ENCODE results near the gene TFB2M. TPM values are rescaled to one million over a fixed set of nuclear protein-coding genes. Genes with fewer than 3 reads are reported as not detected.

TFB2M gene
- total RNA-seq, 1 experiment from 2014 or later: 26.3 TPM

DNA sequence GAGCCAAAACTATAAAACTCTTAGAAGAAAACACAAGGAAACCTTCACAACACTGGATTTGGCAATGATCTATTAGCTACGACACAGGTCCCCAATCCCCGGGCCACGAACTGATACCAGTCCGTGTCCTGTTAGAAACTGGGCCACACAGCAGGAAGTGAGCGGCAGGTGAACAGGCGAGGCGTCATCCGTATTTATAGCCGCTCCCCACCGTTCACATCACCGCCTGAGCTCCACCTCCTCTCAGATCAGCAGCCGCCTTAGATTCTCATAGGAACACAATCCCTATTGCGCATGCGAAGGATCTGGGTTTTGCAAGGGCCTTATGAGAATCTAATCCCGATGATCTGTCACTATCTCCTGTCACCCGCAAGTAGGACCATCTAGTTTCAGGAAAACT, 11.9 kb downstream of the TFB2M start:
- no peak for DNase-seq (ENCODE audit: low spot score)

DNA sequence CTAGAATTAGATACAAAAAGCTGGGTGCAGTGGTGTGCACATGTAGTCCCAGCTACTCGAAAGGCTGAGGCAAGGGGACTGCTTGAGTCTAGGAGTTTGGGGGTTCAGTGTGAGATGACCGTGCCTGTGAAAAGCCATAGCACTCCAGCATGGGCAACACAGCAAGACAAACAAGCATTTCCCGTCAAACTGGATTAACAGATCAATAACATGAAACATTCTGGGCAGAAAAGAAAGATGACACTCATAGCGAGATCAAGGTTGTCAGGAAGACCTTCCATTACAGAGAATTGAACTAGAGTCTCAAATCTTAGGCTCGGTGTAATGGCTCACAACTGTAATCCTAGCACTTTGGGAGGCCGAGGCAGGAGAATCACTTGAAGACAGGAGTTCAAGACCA, 14.0 kb downstream of the TFB2M start:
- no peak for DNase-seq (ENCODE audit: low spot score)

DNA sequence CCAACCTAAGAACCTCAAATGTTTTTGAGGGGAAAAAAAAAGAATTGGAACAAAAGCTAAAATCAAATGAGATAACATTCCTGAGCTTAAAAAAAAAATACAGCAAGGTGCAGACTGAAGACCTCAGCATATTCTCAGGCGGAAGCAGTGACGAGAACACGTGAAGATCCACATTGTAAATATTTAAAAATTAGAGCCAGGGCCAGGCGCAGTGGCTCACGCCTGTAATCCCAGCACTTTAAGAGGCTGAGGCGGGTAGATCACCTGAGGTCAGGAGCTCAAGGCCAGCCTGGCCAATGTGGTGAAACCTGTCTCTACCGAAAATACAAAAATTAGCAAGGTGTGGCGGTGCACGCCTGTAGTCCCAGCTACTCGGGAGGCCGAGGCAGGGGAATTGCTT, 15.7 kb downstream of the TFB2M start:
- no peak for DNase-seq (ENCODE audit: low spot score)

DNA sequence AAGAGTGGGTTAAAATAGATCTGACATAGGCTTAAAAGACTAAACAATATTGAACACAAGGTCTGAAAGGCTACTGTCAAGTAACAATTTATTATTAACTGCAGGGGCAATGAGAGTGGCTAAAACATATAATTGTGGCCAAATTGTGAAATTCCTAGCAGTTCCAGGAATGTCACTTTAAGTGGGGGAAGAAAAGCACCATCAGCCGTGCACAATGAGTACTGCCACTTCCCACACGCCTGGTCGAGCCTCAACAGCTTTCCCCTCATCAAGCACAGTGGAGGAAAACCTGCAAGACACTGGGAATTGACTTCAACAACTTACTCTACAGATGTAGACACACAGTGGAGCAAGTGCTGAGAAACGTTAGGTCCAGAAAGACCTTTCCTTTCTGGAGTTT, 16.4 kb downstream of the TFB2M start:
- no peak for DNase-seq (ENCODE audit: low spot score)

DNA sequence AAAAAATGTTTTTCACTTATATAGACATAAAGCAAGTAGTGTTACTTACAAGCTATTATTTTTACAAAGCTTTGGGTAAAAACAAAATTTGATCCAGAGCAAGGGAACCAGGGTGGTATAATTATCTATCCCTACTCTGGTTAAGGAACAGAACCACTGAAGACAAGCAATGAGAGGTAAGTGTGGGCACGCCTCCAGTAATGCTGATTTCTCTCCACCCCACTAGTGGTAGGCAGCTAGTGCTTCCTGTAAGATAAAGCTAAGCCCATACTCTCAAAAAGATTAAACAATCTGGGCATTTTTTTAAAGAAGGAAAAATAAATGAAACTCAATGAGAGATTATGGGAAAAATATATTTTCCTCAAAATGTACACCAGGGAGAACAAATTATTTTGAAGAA, 22.1 kb downstream of the TFB2M start:
- DNase-seq (ENCODE audit: low spot score): no peak

DNA sequence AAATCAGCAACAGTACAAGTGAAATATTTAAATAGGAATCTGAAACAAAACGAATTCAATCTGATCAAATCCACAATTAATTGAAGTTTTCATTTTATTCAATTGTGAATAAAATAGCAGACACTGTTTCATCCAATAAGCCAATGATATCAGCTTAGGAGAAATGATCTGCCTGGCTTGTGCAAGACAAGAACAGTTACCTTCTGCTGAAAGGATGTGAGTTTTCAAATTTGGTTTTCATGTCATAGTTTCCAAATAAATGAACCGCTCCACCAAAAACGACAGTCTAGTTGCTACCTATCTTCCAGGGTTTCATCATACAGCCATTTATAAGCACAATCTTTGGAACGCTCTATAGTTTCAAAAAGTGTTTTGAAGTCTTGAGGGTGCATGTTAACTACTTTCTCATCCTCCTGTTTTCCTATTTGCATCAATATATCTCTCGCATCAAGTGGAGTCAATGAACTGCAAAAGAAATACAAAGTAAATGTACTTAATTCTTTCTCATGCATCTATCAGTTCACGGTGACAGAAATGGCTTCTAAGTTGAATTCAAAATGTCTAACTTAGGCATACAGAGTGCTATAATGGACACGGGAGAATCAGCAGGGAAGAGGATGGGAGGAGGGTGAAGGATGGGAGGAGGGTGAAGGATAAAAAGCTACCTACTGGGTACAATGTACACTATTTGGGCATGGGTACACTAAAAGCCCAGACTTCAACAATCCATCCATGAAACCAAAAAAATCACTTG, 25.1 kb downstream of the TFB2M start:
- no peak for DNase-seq (ENCODE audit: low spot score)

DNA sequence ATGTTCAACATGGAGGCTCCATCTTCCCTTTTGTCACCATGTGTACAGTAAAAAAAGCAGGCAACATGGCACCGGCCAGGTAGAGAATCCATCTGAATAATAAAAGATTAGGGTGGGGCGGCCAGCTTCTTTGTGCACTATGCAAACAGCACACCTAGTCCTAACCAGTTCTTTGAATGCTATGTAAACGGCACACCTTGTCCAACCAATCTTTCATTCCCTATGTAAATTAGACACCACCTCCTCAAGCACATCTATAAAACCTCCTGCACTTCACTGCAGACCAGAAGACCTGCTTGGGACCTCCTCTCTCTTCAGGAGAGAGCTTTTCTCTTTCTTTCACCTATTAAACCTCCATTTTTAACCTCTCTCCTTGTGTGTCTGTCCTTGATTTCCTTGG, 28.2 kb downstream of the TFB2M start:
- DNase-seq (ENCODE audit: low spot score): no peak

DNA sequence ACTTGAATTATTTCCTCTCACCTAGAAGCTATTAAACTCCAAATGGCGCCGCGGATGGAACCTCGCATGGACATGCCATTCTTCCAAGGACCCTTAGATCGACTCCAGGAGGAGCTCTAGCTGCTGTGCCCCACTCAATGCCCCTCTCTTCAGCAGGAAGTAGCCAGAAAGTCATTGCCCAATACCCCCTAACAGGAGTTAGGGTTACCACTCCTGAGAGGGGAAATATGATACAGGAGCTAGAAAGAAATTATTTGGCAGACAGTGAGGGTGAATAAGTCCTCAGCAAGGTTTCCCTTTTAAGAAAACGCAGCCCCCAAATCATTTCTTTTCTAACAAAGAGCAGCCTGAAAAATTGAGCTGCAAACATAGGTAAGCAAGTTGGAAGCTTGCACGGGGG, 28.6 kb downstream of the TFB2M start:
- DNase-seq (ENCODE audit: low spot score): no peak

DNA sequence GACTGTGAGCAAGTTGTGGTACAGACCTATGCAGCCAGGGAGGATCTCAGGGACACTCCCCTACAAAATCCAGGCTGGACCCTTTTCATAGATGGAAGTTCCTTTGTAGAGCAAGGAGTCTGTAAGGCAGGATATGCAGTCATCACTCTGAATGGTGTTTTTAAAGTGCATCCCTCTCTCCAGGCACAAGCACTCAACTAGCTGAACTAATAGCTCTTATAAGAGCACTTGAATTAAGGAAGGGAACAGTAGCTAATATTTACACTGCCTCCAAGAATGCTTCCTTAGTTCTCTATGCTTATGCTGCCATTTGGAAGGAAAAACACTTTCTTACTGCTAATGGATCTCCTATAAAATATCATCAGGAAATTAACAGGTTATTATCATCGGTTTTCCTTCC, 31.9 kb downstream of the TFB2M start:
- DNase-seq (ENCODE audit: low spot score): no peak

DNA sequence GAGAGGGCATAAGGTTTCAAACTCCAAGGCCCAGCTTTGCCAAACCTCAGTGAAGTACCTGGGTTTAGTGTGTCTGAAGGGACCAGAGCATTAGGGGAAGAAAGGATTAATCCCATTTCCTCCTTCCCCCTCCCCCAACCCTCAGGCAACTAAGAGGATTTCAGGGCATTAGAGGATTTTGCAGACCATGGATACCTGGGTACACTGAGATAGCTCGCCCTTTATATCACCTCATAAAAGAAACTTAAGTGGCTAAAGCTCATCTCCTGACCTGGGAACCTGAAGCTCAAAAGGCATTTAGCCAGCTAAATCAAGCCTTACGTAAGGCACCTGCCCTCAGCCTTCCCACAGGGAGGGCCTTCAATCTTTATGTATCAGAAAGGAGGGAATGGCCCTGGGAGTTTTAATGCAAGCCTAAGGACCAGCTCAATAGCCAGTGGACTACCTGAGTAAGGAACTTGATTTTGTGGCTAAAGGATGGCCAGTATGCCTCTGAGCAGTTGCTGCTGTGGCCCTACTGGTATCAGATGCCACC, 32.6 kb downstream of the TFB2M start:
- DNase-seq (ENCODE audit: low spot score): no peak

DNA sequence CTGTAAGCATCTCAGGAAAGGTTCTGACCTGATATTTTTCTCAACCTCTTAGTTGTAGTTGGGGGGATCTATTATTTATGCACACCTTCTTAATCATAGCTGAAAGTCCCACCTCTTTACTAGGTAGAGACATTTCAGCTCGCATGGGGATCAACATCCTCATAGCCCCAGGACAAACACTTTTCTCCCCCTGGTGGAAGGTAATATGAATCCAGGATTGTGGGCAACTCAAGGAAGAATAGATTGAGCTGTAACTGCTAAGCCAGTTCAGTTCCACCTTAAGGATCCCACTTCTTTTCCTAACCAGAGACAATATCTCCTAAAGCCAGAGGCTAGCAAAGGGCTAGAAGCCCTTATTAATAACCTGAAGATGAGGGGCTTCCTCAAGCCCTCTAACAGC, 33.5 kb downstream of the TFB2M start:
- DNase-seq (ENCODE audit: low spot score): no peak

DNA sequence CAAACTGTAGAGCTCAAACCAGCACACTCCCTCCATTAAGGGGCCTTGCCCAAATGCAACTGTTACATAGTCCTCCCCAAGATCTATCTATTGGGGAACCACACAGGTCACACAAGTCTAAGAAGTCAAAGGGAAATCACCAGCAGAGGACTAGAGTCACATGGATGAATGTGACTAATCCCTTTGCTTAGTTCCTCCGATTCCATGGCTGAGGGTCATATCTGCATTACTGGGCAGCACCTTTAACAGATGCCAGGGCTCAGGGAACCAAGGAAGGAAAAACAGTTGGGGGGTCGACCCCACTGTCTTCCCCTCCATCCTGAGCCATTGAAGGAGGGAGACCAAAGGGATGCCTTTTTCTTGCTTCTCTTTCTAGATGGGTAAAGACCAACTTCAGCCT, 35.6 kb downstream of the TFB2M start:
- DNase-seq (ENCODE audit: low spot score): no peak

DNA sequence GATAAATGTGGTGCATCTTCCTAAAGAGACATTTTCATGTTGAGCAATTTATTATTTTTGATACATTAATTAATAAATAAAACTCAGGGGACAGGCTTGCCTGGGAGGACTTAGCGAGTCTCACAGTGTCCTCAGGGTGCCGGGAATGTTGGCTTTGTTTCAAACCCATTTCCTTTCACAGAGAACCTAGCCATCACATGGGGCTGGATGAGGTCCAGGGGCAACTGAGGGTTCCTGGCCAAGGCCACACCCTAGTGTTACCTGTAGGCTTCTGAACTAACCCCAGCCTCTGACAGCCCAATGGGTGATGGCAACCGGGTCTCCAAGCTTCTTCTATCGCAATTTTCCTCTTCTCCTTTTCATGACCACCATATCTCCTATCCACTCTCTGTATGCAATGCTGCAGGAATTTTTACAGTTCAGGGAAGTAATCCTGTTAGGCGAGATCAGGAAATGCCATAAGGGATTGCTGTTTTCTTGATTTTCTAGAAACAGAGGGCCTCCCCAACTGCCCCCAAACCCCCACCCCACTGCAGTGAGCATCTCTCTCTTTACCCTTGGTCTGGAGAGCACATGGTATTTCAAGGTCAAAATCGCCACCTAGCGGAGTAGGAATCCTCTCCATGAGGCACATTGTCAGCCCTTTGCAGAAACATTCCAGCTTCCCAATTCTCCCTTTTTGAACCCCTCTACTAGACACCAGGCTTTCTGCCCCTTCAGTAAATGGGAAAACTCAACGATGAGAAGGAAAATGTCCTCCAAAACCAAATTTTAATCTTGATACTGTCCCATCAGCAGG, 36.9 kb downstream of the TFB2M start:
- no peak for DNase-seq (ENCODE audit: low spot score)

DNA sequence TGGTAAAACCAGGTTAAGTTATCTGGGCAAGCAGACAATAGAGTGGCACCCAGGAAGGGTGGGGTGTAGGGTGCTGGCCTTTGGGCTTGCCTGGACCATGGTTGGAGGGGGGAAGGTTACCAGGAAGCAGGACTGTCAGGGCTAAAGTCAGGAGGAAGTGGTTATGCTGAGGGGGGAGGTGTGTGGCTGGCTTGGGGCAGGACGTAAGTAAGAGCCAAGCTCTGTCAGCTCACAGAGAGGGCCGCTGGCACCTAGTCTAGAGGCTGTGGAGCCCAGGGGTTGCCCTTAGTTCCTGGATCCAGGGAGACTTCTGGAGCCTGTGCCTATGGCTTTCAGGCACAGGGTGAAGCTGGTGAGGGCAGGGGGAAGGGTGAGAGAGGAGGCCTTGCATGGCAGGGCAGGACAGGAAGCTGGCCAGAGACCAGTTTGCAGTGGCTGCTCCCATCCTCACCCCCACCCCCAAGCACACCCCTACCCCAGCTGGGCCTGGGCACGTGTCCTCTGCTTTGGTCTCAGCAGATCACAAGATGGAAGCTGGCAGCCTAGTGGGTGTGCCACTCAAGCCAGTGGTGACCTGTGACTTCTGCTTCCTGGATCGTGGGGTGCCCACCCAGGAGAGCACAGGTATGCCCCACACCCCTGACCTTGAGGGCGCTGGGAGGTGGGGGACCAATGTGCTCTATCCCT, 38.5 kb downstream of the TFB2M start:
- no peak for DNase-seq (ENCODE audit: low spot score)

DNA sequence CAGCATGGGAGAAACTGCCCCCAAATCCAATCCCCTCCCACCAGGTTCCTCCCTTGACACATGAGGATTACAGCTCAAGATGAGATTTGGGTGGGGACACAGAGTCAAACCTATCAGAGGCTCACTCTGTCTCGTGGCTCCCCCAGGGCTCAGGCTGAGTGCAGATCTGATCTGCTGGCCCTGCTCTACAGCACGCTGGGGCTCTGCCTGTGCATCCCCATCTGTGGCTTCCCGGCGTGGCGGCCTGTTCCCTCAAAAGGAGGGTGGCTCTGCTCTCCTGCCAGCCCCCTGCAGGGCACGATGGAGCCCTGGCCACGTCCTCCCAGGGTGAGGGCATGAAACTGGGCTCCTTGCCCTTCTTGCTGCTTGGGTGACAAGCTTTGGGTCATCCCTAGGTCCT, 39.1 kb downstream of the TFB2M start:
- DNase-seq (ENCODE audit: low spot score): no peak

DNA sequence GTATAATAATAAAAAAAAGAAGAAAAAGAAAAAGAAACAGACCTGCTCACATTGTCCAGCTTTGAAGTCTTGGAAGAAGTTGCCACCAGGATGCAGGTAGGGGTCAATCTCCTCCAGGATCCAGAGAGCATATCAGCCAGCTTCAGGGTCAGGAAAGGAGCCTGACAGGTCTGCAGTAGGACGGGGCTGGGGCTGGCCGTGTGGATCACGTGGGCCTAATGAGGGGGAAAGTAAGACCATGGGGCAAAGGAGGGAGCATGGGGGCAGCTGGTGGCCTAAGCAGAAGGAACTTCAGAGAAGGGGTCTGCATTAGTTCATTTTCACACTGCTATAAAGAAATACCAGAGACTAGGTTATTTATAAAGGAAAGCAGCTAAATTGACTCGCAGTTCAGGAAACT, 39.7 kb downstream of the TFB2M start:
- DNase-seq (ENCODE audit: low spot score): no peak

DNA sequence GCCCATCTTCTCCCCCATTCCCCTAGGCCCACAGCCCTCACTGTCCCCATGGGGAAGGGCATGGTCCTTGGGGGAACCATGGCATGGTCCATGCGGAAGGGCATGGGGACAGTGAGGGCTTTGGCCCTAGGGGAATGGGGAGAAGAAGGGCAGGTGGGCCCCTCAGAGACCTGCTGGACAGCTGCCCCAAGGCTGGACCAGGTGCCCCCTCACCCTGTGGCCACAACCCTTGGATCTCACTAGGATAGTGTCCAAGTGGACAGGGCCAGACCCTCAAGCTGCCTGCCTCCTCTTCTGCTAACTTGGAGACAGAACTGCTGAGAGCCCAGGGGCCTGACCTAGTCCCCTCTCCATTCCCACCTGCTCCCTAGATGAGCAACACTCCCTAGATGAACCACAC, 46.5 kb downstream of the TFB2M start:
- DNase-seq (ENCODE audit: low spot score): no peak

DNA sequence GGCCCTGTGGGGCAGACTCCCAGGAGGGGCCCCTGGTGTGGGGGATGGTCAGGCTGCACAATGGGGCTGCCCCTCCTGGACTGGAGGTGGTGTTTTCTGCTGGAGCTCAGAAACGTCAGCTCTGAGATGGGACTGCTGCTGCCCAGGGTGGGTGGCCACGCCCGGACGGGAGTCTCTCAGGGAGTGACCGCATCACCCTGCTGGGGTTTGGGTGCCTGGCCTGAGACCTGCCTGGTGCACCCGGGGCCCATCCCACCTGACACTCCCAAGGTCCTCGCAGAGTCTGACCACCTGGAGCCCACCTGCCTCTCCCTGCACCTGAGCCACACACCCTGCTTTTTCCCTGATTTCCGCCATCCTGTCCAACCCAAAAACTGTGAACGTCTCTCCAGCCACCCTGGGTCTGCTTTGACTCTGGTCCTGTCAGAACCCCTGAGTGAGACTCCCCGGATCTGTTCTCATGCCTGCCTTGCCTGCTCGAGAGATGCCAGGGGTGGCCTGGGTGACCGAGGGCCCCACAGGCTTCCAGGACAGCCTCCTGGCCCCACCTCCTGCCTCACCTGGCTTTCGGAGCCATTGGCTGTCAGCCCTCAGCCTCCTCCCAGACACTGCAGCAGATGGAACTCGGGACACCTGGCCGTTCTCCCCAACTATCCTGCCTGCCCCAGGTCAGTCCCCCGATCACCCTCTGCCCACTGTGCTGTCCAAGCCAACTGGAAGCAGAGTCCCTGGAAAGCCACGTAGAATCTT, 47.4 kb downstream of the TFB2M start:
- DNase-seq (ENCODE audit: low spot score): no peak

DNA sequence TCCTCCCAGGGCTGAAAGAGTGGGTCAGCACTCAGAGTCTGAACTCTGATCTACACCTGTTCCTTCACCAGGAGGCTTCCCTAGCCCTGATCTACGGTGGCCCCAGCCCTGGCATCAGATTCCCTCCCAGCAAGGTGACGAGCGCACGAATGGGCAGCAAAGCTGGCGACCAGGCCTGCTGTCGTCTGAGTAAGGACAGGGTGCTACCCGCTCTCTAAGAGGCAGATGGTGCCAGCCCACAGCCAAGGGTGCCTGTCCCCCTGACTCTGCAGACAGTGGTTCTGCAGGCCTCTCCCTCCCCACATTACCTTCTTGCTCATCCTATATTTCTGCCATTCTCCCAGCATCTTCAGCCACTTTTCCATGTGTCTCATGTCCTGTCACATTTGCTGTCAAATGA, 48.7 kb downstream of the TFB2M start:
- no peak for DNase-seq (ENCODE audit: low spot score)

DNA sequence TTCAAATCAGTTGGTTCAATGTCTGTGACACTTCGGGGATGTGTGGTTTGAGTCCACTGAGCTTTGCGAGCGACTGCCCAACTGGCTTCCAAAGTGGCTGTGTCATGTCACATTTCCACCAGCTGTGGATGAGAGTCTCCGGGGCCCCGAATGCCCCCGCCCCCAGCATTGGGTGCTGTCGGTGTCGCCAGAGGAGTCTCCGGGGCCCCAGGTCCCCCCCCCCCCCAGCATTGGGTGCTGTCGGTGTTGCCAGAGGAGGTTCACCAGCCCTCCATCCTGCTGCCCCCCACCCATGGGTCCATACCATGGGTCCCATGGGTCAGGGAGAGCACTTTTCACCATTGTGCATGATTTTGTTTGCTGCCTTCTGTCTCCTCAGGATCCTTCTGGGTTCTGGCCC, 49.9 kb downstream of the TFB2M start:
- DNase-seq (ENCODE audit: low spot score): no peak

DNA sequence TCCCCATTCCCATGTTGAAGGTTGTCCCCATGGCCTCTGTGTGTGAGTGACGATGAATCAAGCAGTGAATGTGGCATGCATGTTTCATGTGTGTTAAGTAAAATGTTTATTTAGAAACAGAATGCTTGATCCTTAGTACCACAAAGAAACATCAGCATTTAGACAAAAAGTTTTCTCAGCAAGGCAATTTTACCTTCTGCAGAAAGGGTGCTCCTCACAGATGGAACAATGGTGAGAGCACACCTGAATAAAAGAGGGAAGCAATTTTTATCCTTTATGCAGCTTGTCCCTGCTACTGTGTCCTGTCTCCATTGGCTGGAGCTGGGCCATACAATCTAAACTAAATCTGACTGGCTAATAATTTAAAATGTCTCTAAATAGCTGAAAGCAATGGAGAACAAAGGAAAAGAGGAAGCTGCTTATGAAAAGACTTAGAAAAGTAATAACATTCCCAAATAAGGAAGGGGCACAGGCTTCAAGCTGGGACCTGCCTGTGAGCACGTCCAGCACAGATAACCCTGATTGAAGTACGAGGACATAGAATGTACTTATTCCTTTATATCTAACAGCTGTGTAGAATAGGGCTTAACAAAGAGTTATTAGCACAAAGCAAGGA, 50.6 kb downstream of the TFB2M start:
- DNase-seq (ENCODE audit: low spot score): no peak

All from H4 (cell line).